CD4-positive, alpha-beta T cell treated with Interleukin-12 subunit alpha and Interleukin-12 subunit beta, for 1 hour (primary cell): ENCODE results near the gene FABP7.

ENCODE experiments used
- DNase-seq: peaks from one replicate; pipeline ENCODE4 v3.0.0-alpha.2; 2020

The FABP7 gene

GRCh38 chr6:122799140-122799745 is 19.7 kb downstream of the FABP7 start:
- no peak for DNase-seq

- no peak for DNase-seq
These were observed 20.6 kb downstream of the FABP7 start for GRCh38 chr6:122799916-122800686.

- DNase-seq = no peak
These were observed 21.4 kb downstream of the FABP7 start for GRCh38 chr6:122800906-122801305.

- no peak for DNase-seq
These were observed 21.9 kb downstream of the FABP7 start for GRCh38 chr6:122801397-122801796.

GRCh38 chr6:122803171-122803661 is 23.7 kb downstream of the FABP7 start:
- DNase-seq = no peak

- DNase-seq = no peak
These were observed 25.5 kb downstream of the FABP7 start for GRCh38 chr6:122804962-122805485.

GRCh38 chr6:122806291-122806690 is 26.8 kb downstream of the FABP7 start:
- DNase-seq = no peak

GRCh38 chr6:122808121-122808885 is 28.8 kb downstream of the FABP7 start:
- no peak for DNase-seq

- no peak for DNase-seq
These were observed 29.5 kb downstream of the FABP7 start for GRCh38 chr6:122809001-122809400.

- DNase-seq = no peak
These were observed 30.2 kb downstream of the FABP7 start for GRCh38 chr6:122809691-122810090.

- DNase-seq = no peak
These were observed 30.7 kb downstream of the FABP7 start for GRCh38 chr6:122810189-122810588.

GRCh38 chr6:122817358-122817757 is 37.8 kb downstream of the FABP7 start:
- DNase-seq = no peak

- DNase-seq = no peak
These were observed 38.2 kb downstream of the FABP7 start for GRCh38 chr6:122817766-122818165.

GRCh38 chr6:122818866-122819265 is 39.4 kb downstream of the FABP7 start:
- no peak for DNase-seq

- DNase-seq = no peak
These were observed 41.6 kb downstream of the FABP7 start for GRCh38 chr6:122821095-122821494.

GRCh38 chr6:122825163-122825562 is 45.6 kb downstream of the FABP7 start:
- DNase-seq = no peak

- DNase-seq = no peak
These were observed 49.9 kb downstream of the FABP7 start for GRCh38 chr6:122829456-122829855.

GRCh38 chr6:122831511-122831910 is 52.0 kb downstream of the FABP7 start:
- no peak for DNase-seq

GRCh38 chr6:122832459-122832858 is 52.9 kb downstream of the FABP7 start:
- DNase-seq = no peak

- no peak for DNase-seq
These were observed 53.5 kb downstream of the FABP7 start for GRCh38 chr6:122833021-122833491.
